Urothelium cell line (cell line): ENCODE measurements around the gene SHFL.

Source experiments
- DNase-seq: peaks from one replicate; pipeline ENCODE4 v3.0.0; 2011; ENCODE audit warnings: low spot score, mixed read lengths
- FAIRE-seq: peaks from 2 replicates; lab custom pipeline; 2011; peaks lifted over from hg19 to GRCh38; lab: Jason Lieb, UNC

SHFL gene

GRCh38 chr19:10085641-10086590, at the start of gene SHFL:
TSS of gene SHFL (plus strand) at chr19:10086317. CDS start at chr19:10086428, 111 bp downstream.
- FAIRE-seq, result no peak
- peak; percentile 67 for DNase-seq

GRCh38 chr19:10036601-10037071, 49.5 kb upstream of the SHFL start:
- FAIRE-seq, result no peak

GRCh38 chr19:10037367-10037766, 48.8 kb upstream of the SHFL start:
- no peak for FAIRE-seq
- no peak for DNase-seq

More at GRCh38 chr19:10036601-10037071, 49.5 kb upstream of the SHFL start:
- no peak for DNase-seq

- FAIRE-seq, result no peak
These were observed 48.3 kb upstream of the SHFL start for GRCh38 chr19:10037809-10038208.

GRCh38 chr19:10043286-10043927, 42.7 kb upstream of the SHFL start:
- DNase-seq, result no peak
- no peak for FAIRE-seq

More at GRCh38 chr19:10037809-10038208, 48.3 kb upstream of the SHFL start:
- DNase-seq, result no peak

GRCh38 chr19:10044390-10044789, 41.7 kb upstream of the SHFL start:
- FAIRE-seq, result no peak
- DNase-seq, result no peak

- FAIRE-seq (no peak), DNase-seq (no peak)
These were observed 40.7 kb upstream of the SHFL start for GRCh38 chr19:10045371-10045770.

GRCh38 chr19:10049626-10050025, 36.5 kb upstream of the SHFL start:
- FAIRE-seq (no peak), DNase-seq (no peak)

- DNase-seq (no peak), FAIRE-seq (no peak)
These were observed 33.3 kb upstream of the SHFL start for GRCh38 chr19:10052602-10053360.

- DNase-seq (peak; percentile 55), FAIRE-seq (no peak)
These were observed 24.3 kb upstream of the SHFL start for GRCh38 chr19:10061717-10062310.

GRCh38 chr19:10068205-10068604, 17.9 kb upstream of the SHFL start:
- no peak for FAIRE-seq
- no peak for DNase-seq

GRCh38 chr19:10069046-10069445, 17.1 kb upstream of the SHFL start:
- no peak for DNase-seq
- FAIRE-seq, result no peak

- FAIRE-seq (no peak), DNase-seq (no peak)
These were observed 15.2 kb upstream of the SHFL start for GRCh38 chr19:10070730-10071446.

- FAIRE-seq (no peak), DNase-seq (no peak)
These were observed 12.0 kb upstream of the SHFL start for GRCh38 chr19:10074153-10074552.

- FAIRE-seq, result no peak
- DNase-seq, result no peak
These were observed 9.6 kb upstream of the SHFL start for GRCh38 chr19:10076535-10076934.

GRCh38 chr19:10078329-10078728, 7.8 kb upstream of the SHFL start:
- FAIRE-seq, result no peak
- DNase-seq, result no peak

GRCh38 chr19:10079031-10079453, 7.1 kb upstream of the SHFL start:
- FAIRE-seq (no peak), DNase-seq (no peak)

- DNase-seq (no peak), FAIRE-seq (no peak)
These were observed 2.2 kb upstream of the SHFL start for GRCh38 chr19:10083911-10084310.

GRCh38 chr19:10084803-10085202, 1.3 kb upstream of the SHFL start:
- FAIRE-seq (no peak), DNase-seq (no peak)

GRCh38 chr19:10086591-10087192, 575 bp downstream of the SHFL start:
- FAIRE-seq, result no peak
- no peak for DNase-seq
